Measurements from ENCODE around the gene ATCAY. TPM values are rescaled to one million over a fixed set of nuclear protein-coding genes. Genes with fewer than 3 reads are reported as not detected.
"Not testable (repeated sequence)": the region's sequence is repeated elsewhere in the genome, so short reads cannot be mapped to it uniquely, and the experiment has no call there.

The ATCAY gene
- total RNA-seq, 1 experiment from 2014 or later: not detected

DNA sequence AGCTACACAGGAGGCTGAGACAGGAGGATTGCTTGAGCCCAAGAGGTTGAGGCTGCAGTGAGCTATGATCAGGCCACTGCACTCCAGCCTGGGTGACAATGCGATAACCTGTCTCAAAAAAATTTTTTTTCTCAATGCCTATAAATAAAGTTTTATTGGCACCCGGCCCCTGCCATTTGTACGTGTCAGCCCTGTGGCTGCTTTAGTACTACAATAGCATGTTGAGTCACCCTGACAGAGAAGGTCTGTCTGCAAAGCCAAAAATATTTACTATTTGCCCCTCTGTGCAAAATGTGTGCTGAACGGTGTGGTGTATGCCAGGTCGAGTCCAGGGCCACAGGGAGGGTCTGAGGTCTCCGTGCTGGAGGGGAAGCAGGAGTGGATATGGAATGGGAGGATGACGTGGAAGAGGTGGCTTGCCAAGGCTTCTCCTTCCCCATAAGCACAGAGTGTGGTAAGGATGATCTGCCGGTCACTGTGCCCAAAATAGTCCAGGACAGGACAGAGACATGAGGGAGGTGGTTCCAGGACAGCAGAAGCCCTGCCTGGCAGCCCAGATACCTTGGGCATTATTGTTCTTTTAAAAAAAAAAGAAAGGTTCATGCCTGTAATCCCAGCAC, 62.4 kb downstream of the ATCAY start:
- no peak overlapping the region for H3K27ac ChIP-seq
- no peaks in the 10 kb centered on the region for H3K4me1 ChIP-seq
- no peak overlapping the region for H3K4me3 ChIP-seq
- DNase-seq: no peak
- no peaks in the 10 kb centered on the region for H3K27me3 ChIP-seq
- no peaks in the 10 kb centered on the region for H3K36me3 ChIP-seq
- no peaks in the 10 kb centered on the region for H3K9me3 ChIP-seq (replicated peaks)

DNA sequence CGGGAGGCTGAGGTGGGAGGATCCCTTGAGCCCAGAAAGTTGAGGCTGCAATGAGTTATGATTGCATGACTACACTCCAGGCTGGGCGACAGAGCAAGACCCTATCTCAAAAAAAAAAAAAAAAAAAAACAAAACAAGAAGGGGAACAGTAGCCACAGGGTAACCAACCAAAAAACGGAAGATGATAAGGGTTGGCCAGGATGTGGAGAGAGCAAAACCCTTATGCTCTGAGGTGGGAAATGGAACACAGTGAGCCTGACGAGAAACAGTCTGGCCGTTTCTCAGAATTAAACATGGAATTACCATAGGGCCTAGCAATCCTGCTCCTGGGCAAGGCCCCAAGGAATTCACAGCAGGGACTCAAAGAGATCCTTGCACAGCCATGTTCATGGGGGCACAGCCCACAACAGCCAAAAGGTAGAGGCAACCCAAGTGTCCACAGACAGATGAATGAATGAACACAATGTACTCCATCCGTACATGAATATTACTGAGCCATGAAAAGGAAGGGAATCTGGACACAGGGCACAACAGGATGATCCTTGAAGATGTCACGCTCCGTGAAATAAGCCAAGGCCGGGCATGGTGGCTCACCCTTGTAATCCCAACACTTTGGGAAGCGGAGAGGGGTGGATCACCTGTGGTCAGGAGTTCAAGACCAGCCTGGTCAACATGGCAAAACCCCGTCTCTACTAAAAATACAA, 63.7 kb downstream of the ATCAY start:
- no peaks in the 10 kb centered on the region for H3K27me3 ChIP-seq
- H3K36me3 ChIP-seq: no peaks in the 10 kb centered on the region
- DNase-seq: no peak
- H3K4me1 ChIP-seq: no peaks in the 10 kb centered on the region
- H3K4me3 ChIP-seq: no peak overlapping the region
- H3K9me3 ChIP-seq (replicated peaks): no peaks in the 10 kb centered on the region
- H3K27ac ChIP-seq: no peak overlapping the region

DNA sequence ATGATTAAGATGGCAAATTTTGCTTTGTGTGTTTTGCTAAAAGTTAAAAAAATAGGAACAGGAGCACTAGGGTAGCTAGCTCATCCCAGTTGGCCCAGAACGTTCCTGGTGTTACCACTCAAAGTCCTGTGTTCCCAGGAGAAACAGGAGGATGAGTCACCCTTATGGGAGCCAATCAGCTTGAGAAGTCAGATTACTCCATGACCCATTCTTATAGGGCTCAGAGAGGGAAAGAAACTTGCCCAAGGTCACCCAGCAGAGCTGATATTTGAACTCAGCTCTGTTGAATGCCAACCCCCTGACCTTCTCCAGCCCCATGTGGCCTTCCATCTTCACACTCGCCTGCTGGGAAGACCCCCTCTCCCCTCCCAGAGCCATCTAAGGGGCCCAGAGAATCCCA, 65.4 kb downstream of the ATCAY start:
- no peaks in the 10 kb centered on the region for H3K9me3 ChIP-seq (replicated peaks)
- no peaks in the 10 kb centered on the region for H3K27me3 ChIP-seq
- H3K4me1 ChIP-seq: peaks cover 5% of the 10 kb centered on the region; the same call in 1 of the 2 replicates
- no peaks in the 10 kb centered on the region for H3K36me3 ChIP-seq
- no peak for DNase-seq
- no peak overlapping the region for H3K27ac ChIP-seq
- H3K4me3 ChIP-seq: no peak overlapping the region

DNA sequence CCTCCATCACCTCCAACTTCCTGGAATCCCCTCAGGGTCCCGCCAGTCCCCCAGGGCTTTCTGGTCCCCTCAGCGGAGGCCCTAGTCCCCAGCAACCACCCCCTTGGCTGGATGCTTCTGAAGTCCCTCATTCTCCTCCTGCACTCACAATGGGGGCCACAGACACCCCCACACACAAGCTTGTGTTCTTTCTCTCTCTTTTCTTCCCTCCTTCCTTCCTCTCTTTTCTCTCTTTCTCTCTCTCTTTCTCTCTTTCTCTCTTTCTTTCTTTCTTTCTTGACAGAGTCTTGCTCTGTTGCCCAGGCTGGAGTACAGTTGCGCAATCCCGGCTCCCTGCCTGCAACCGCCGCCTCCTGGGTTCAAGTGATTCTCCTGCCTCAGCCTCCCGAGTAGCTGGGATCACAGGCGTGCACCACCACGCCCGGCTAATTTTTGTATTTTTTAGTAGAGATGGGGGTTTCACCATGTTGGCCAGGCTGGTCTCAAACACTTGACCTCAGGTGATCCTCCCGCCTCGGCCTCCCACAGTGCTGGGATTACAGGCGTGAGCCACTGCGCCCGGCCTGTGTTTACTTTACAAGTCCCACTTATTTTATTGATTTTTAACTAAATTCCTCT, 66.9 kb downstream of the ATCAY start:
- not testable (repeated sequence) for H3K36me3 ChIP-seq; DNase-seq; H3K27ac ChIP-seq; H3K4me1 ChIP-seq; H3K9me3 ChIP-seq (replicated peaks); H3K4me3 ChIP-seq; H3K27me3 ChIP-seq

DNA sequence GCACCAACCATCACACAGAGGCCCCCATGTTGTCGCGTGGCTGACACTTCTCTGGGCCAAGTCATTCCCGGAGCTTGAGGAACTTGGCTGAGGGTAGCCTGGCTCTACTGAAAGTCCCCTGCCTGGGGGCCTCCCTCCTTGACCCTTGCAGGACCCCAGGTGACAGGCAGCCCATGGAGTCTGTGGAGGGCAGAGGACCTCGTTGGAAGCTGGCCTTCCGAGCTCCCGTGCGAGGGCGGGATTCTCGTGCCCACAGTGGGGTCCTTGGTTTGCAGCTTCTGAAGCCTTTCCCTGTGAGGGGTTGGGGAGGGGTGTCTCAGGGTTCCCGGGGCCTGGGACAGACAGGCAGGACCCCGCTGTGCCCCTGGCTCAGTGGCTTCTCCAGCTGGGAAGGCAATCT, 68.8 kb downstream of the ATCAY start:
- no peaks in the 10 kb centered on the region for H3K27me3 ChIP-seq
- peak overlapping the region; percentile 90; the same call in 1 of the 2 replicates for H3K27ac ChIP-seq
- peaks cover 16% of the 10 kb centered on the region; the same call in 1 of the 2 replicates for H3K4me1 ChIP-seq
- H3K4me3 ChIP-seq: no peak overlapping the region
- no peak for DNase-seq
- H3K9me3 ChIP-seq (replicated peaks): no peaks in the 10 kb centered on the region
- no peaks in the 10 kb centered on the region for H3K36me3 ChIP-seq

DNA sequence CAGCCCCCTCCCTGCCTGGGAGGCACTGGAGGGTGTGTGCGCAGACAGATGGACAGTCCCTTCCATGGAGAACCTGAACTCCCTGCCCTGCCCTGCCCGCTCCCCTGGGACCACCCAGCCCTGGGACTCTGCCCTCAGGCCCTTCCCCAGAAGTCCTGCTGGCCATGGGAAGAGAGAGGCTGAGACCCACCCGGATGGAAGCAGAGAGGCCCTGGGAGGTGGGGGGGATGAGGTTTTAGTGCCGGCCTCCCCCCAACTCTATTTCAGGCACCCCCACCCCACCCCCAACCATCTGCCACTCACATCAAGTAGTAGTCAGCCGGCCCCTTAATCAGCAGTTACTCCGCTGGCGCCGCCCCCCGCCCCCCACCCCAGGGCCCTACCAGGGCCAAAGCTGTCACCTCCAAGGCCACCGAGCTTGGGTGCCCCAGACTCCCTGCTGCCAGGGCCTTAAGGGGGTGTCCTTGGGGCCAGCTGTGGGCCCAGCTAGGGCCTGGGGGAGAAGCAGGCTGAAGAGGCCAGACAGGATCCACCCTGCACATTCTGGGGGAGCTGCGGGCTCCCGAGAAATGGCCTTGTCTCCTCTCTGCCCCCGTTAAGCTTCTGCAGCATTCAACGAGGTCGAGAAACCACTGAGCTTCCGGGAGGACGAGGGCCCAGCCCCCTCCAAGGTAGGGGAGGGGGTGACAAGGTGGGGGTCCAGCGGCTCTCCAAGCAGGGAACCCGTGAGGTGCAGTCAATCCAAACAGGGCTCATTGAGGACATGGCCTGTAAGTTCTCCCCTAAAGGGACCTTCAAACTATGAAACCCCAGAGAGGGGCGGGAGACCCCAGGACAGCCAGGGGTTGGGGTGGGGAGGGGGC, 69.7 kb downstream of the ATCAY start:
- peak overlapping the region; percentile 90 for H3K27ac ChIP-seq
- H3K4me1 ChIP-seq: peaks cover 16% of the 10 kb centered on the region; the same call in 1 of the 2 replicates
- peak overlapping the region; percentile 57 for H3K4me3 ChIP-seq
- H3K27me3 ChIP-seq: no peaks in the 10 kb centered on the region
- DNase-seq: peak; percentile 47 to 59
- H3K36me3 ChIP-seq: no peaks in the 10 kb centered on the region
- no peaks in the 10 kb centered on the region for H3K9me3 ChIP-seq (replicated peaks)

DNA sequence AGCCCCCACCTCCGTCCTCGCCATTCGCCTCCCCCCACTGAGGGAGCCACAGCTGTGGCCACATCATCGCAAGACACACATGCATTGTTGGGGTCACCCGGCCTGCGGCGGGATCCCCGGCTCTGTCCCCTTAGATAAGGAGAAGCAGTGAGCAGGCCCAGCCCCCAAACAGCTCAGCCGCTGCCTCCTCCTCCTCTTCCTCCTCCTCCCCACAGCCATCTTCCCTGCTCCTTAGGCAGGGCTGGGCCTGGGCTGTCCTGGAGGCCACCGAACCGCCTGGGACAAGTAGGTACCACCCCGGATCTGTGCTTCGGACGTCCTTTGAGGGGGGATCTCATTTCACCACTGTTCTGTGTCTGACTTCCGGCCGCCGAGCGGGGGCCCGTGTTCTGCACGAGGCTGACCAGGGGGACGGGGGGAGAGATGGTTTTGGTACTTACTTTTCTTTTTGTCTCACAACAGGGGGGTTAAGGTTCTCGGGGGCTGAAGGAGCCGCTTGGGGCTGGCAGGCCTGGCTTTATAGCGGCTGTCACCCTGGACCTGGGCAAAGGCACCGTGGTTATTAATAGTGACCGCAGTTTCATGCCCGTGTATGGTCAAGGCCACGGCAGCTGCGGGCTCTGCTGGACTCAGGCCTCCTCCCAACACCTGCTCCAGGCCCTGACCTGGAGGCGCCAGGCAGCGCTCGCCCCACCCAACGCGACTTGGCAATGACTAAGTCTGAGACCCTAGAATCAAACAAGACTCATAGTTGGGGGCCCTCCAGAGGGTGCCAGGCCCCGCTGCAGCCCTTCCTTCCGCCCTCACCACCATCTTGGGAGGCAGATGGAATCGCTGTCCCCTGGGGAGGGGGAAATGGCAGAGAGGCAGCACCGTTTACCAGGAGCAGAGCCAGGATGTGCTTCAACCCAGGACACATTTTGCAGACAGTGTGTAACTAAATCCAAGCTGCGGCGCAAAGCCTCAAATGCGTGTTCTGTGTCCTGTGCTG, 70.7 kb downstream of the ATCAY start:
- no peaks in the 10 kb centered on the region for H3K27me3 ChIP-seq
- peak overlapping the region; percentile 90 for H3K27ac ChIP-seq
- H3K4me1 ChIP-seq: peaks cover 16% of the 10 kb centered on the region; the same call in 1 of the 2 replicates
- peak overlapping the region; percentile 57 for H3K4me3 ChIP-seq
- no peaks in the 10 kb centered on the region for H3K9me3 ChIP-seq (replicated peaks)
- DNase-seq: peak; percentile 88 to 91
- peaks cover 1% of the 10 kb centered on the region for H3K36me3 ChIP-seq

DNA sequence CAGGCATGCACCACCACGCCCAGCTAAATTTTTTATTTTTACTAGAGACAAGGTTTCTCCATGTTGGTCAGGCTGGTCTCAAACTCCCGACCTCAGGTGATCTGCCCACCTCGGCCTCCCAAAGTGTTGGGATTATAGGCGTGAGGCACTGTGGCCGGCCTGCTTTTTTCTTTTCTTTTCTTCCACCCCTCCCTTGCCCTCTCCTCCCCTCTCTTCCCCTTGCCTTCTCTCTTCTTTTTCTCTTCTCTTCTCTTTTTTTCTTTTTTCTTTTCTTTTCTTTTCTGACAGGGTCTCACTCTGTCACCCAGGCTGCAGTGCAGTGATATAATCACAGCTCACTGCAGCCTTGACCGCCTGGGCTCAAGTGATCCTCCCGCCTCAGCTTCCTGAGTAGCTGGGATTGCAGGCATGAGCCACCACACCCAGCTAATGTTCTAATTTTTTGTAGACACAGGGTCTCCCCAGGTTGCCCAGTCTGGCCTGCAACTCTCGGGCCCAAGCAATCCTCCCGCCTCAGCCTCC, 72.3 kb downstream of the ATCAY start:
- H3K4me3 ChIP-seq; H3K27me3 ChIP-seq; DNase-seq; H3K9me3 ChIP-seq (replicated peaks): not testable (repeated sequence)
- peaks cover 11% of the 10 kb centered on the region for H3K36me3 ChIP-seq
- H3K27ac ChIP-seq: peak overlapping the region; percentile 36; the same call in 1 of the 2 replicates
- H3K4me1 ChIP-seq: peaks cover 16% of the 10 kb centered on the region; the same call in 1 of the 2 replicates

DNA sequence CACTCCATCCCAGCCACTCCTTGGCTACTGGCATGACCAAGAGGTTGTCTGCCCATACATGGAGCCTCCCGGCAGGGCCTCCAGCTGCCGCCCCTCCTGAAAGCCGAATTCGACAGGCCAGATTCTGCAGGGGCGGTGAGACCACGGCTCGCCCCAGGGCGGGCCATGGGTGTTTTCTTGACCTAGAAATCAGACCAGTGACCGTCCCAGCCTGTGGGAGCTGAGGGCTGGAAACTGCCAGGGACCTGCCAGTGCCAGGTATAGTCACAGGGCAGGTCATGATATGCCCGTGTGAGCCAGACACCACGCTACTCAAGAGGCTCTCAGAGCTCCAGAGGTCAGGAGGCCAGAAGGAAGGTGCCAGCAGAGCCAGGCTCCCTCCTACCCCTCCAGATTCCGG, 73.6 kb downstream of the ATCAY start:
- Histone ChIP-seq H3K27me3 (no peaks in the 10 kb centered on the region), H3K9me3 (replicated peaks) (no peaks in the 10 kb centered on the region), H3K4me1 (peaks cover 16% of the 10 kb centered on the region; the same call in 1 of the 2 replicates), H3K27ac (no peak overlapping the region), H3K36me3 (peaks cover 22% of the 10 kb centered on the region), H3K4me3 (no peak overlapping the region)
- no peak for DNase-seq

DNA sequence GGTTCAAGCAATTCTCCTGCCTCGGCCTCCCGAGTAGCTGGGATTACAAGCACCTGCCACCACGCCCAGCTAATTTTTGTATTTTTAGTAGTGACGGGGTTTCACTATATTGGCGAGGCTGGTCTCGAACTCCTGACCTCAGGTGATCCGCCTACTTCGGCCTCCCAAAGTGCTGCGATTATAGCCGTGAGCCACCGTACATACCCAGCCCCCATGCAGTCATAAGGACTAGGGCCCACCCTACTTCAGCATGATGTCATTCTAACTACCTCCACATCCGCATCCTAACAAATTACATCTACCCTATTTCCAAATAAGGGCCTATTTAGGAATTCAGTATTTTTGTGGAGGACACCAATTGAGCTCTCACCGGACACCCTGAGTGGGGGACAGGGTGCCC, 74.8 kb downstream of the ATCAY start:
- DNase-seq: not testable (repeated sequence)

DNA sequence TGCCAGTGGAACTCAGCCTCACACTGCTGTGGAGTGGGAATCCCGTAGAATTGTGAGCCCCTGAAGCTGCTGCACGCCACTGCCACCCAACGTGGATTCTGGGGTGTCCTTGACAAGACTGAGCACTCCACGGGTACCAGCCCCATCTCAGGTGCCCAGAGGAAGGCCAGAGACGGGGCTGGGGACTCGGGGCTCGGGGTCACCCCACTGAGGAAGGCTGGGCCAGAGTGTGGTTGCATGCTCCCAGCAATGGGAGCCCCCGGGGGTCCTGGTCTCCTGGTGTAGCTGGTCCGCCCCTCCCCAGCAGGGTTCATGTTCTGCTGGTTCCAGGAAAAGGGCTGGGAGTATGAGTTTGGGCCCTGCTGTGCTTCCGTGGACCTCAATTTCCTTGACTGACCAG, 75.2 kb downstream of the ATCAY start:
- Histone ChIP-seq H3K27me3 (no peaks in the 10 kb centered on the region), H3K27ac (no peak overlapping the region), H3K4me1 (peaks cover 11% of the 10 kb centered on the region; the same call in 1 of the 2 replicates), H3K4me3 (no peak overlapping the region), H3K9me3 (replicated peaks) (no peaks in the 10 kb centered on the region), H3K36me3 (peaks cover 26% of the 10 kb centered on the region)
- DNase-seq: no peak

More for the DNA sequence above, 74.8 kb downstream of the ATCAY start:
- not testable (repeated sequence) for H3K9me3 ChIP-seq (replicated peaks); H3K27ac ChIP-seq; H3K27me3 ChIP-seq; H3K4me3 ChIP-seq
- Histone ChIP-seq H3K36me3 (peaks cover 26% of the 10 kb centered on the region), H3K4me1 (peaks cover 11% of the 10 kb centered on the region; the same call in 1 of the 2 replicates)

DNA sequence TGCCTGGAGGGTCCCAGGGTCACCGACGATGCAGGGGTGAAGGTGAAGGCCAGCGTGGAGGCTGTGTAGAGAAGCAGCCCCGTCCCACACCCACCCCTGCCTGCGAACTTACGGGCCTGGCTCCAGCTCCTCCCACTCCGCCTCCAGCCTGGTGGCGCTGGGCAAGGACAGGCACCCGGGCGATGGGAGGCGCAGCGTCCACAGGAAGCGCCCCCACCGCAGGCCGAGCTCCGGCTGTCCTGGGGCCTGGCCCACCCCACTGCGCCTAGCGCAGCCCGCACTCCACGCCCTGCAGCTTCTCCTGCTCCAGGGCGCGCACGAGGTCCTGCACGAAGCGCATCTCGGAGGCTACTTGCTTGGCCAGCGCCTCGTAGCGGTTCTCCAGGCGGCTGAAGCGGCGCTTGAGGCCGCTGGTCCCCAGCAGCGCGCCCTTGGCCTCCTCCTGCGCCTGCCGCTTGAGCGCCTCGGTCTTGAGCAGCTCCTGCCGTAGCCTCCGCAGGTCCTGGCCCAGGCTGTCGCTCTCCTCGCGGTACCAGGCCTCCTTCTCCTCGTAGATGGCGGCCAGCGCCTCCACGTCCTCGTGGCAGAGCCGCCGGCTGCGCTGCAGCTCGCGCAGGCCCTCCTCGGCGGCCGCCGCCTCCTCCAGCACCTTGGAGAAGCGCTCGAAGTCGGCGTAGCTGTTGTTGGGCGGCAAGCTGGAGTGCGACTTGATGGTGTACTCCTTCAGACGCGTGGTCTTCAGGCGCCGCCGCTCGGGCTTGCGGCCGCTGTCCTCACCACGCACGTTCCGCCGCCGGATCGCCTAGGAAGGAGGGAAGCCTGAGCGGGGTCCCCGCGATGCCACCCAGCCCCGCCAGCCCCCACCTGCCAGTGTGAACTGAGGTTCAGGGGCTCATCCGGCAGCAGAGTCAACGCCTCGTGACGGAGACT, 78.6 kb downstream of the ATCAY start:
- Histone ChIP-seq H3K4me1 (no peaks in the 10 kb centered on the region), H3K27me3 (no peaks in the 10 kb centered on the region), H3K27ac (no peak overlapping the region), H3K9me3 (replicated peaks) (no peaks in the 10 kb centered on the region), H3K36me3 (peaks cover 41% of the 10 kb centered on the region), H3K4me3 (no peak overlapping the region)
- DNase-seq: no peak

DNA sequence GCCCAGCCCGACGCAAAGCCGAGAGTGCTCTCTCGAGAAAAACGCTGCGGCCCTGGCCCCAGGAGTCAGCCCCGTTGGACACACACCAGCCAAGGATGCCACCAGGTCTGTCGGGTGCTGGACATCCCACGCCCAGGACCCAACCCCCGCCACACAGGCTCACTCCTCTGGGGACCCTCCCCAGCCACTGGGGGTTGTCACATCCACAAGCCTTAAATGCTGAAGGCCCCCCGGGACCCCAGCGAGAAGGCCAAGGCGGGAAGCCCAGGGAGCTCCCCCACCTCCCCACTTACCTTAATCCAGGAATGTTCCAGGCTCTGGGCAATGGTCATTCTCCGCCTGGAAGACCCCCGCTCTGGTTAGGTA, 79.3 kb downstream of the ATCAY start:
- no peak overlapping the region for H3K27ac ChIP-seq
- no peak overlapping the region for H3K4me3 ChIP-seq
- no peak for DNase-seq
- peaks cover 41% of the 10 kb centered on the region for H3K36me3 ChIP-seq
- no peaks in the 10 kb centered on the region for H3K27me3 ChIP-seq
- no peaks in the 10 kb centered on the region for H3K9me3 ChIP-seq (replicated peaks)
- no peaks in the 10 kb centered on the region for H3K4me1 ChIP-seq
